Colonic mucosa (tissue), 4 donors: ENCODE data around the gene TMEM116. TPM values are rescaled to one million over a fixed set of nuclear protein-coding genes. Genes with fewer than 3 reads are reported as not detected.
"Not testable (repeated sequence)": the region's sequence is repeated elsewhere in the genome, so short reads cannot be mapped to it uniquely, and the experiment has no call there.

Experiments
- DNase-seq: peaks from one replicate; pipeline ENCODE4 v3.0.0-alpha.2; 2020
- H3K27ac ChIP-seq: fragments of 200-600 bp; one replicate; pipeline ENCODE4 v1.8.0; 2021
- H3K27me3 ChIP-seq: fragments of 200-600 bp; one replicate; pipeline ENCODE4 v1.8.0; 2021
- H3K36me3 ChIP-seq: fragments of 200-600 bp; one replicate; pipeline ENCODE4 v1.8.0; 2021
- H3K4me1 ChIP-seq: fragments of 200-600 bp; one replicate; pipeline ENCODE4 v1.8.0; 2021; ENCODE audit warnings: mild to moderate bottlenecking
- H3K4me3 ChIP-seq: fragments of 200-600 bp; one replicate; pipeline ENCODE4 v1.8.0; 2021
- H3K9ac ChIP-seq, 2 donors: one replicate each; pipeline ENCODE4 v1.7.0; 2013; ENCODE audit warnings: control low read depth in 2 of 2, low read depth in 2 of 2, low read length in 2 of 2
- H3K9me3 ChIP-seq: fragments of 200-600 bp; one replicate; pipeline ENCODE4 v1.8.0; 2021
- CTCF ChIP-seq: fragments of 200-600 bp; IDR thresholded peaks from one replicate; pipeline ENCODE4 v1.8.0; 2022; ENCODE audit warnings: antibody characterized with exemption, mild to moderate bottlenecking
- intact Hi-C: fragments of 100-400 bp; cut with DNase I; formaldehyde crosslinking; loops from one replicate; pipeline ENCODE4 v1.14.1; 2022
- total RNA-seq, 2 donors: library from RNA; stranded (reverse); fragmentation: NEBNext Ultra II Directional in 1 of 2; extraction: Animal tissue kit (Norgen Biotek cat#: 25700) in 1 of 2; gene quantifications; one replicate each; pipeline ENCODE4 v1.2.1, GENCODE V29; 2021
- donor health status: healthy.
- donor health status: DM: no; HTN: no; CAD: no.
- donor health status: DM: no; HTN: no; CAD: no.

The TMEM116 gene
- total RNA-seq, 2 donors from 2014 or later: 5.2 to 8.5 TPM

- no peaks in the 10 kb centered on the region for H3K36me3 ChIP-seq
- intact Hi-C loops: no loop called here
Measured at GRCh38 chr12:111964935-111965334, 48.0 kb downstream of the TMEM116 start.

GRCh38 chr12:111959518-111959917 is 53.4 kb downstream of the TMEM116 start:
- H3K27me3 ChIP-seq, DNase-seq, intact Hi-C loops, H3K9ac ChIP-seq, H3K36me3 ChIP-seq, H3K4me3 ChIP-seq, H3K4me1 ChIP-seq, H3K27ac ChIP-seq, H3K9me3 ChIP-seq: not testable (repeated sequence)

More at GRCh38 chr12:111964935-111965334, 48.0 kb downstream of the TMEM116 start:
- H3K27ac ChIP-seq: no peak overlapping the region
- H3K27me3 ChIP-seq: no peaks in the 10 kb centered on the region
- TF ChIP-seq CTCF: no peak
- no peak overlapping the region for H3K4me3 ChIP-seq
- no peaks in the 10 kb centered on the region for H3K4me1 ChIP-seq
- DNase-seq: no peak
- no peaks in the 10 kb centered on the region for H3K9me3 ChIP-seq
- no peak overlapping the region for H3K9ac ChIP-seq

GRCh38 chr12:111957224-111957623 is 55.7 kb downstream of the TMEM116 start:
- H3K4me3 ChIP-seq, H3K4me1 ChIP-seq, intact Hi-C loops, H3K9ac ChIP-seq, H3K36me3 ChIP-seq, DNase-seq, H3K27me3 ChIP-seq, H3K9me3 ChIP-seq, H3K27ac ChIP-seq: not testable (repeated sequence)

GRCh38 chr12:111954969-111955368 is 58.0 kb downstream of the TMEM116 start:
- H3K27ac ChIP-seq: no peak overlapping the region
- intact Hi-C loops: no loop called here
- no peak for DNase-seq

GRCh38 chr12:111953455-111953854 is 59.5 kb downstream of the TMEM116 start:
- no peaks in the 10 kb centered on the region for H3K4me1 ChIP-seq
- H3K27ac ChIP-seq: no peak overlapping the region
- H3K9ac ChIP-seq: no peak overlapping the region
- no peak for TF ChIP-seq CTCF
- H3K4me3 ChIP-seq: no peak overlapping the region
- no peaks in the 10 kb centered on the region for H3K9me3 ChIP-seq
- no peaks in the 10 kb centered on the region for H3K36me3 ChIP-seq
- intact Hi-C loops: no loop called here
- no peak for DNase-seq
- H3K27me3 ChIP-seq: no peaks in the 10 kb centered on the region

More at GRCh38 chr12:111954969-111955368, 58.0 kb downstream of the TMEM116 start:
- Histone ChIP-seq H3K36me3 (no peaks in the 10 kb centered on the region), H3K9ac (no peak overlapping the region), H3K27me3 (no peaks in the 10 kb centered on the region), H3K9me3 (no peaks in the 10 kb centered on the region), H3K4me1 (no peaks in the 10 kb centered on the region), H3K4me3 (no peak overlapping the region)
- TF ChIP-seq CTCF: no peak

GRCh38 chr12:111952084-111952787 is 60.7 kb downstream of the TMEM116 start:
- H3K27me3 ChIP-seq, H3K4me1 ChIP-seq, DNase-seq, H3K36me3 ChIP-seq, H3K9me3 ChIP-seq, H3K27ac ChIP-seq, intact Hi-C loops, H3K4me3 ChIP-seq, H3K9ac ChIP-seq: not testable (repeated sequence)

GRCh38 chr12:111950961-111951676 is 61.8 kb downstream of the TMEM116 start:
- H3K4me1 ChIP-seq, H3K27me3 ChIP-seq, H3K27ac ChIP-seq, intact Hi-C loops, H3K9me3 ChIP-seq, H3K9ac ChIP-seq, H3K36me3 ChIP-seq, DNase-seq, H3K4me3 ChIP-seq: not testable (repeated sequence)
